PFSK-1 (cell line): ENCODE data around the gene CCDC80.

ENCODE experiments used
- FOXP2 ChIP-seq: optimal IDR thresholded peaks from 2 replicates; pipeline ENCODE3; 2011; ENCODE audit warnings: borderline replicate concordance, control low read depth, inconsistent platforms; ENCODE audit not compliant: insufficient read depth; ENCODE audit errors: extremely low read length, extremely low read depth
- POLR2AphosphoS5 ChIP-seq: IDR thresholded peaks from 2 replicates; pipeline ENCODE4 v1.6.1; 2012; ENCODE audit warnings: low read depth, mild to moderate bottlenecking, control low read depth, low read length, moderate library complexity
- REST ChIP-seq, 2 experiments: IDR thresholded peaks; 2 replicates each; pipeline versions ENCODE4 v1.6.1 to v1.8.0; 2011 to 2012; ENCODE audit warnings: low read depth in 2 of 2, low read length in 2 of 2, control low read depth in 1 of 2, inconsistent platforms in 1 of 2, mild to moderate bottlenecking in 1 of 2, moderate library complexity in 1 of 2; ENCODE audit not compliant: insufficient read depth in 1 of 2
- SIN3A ChIP-seq: IDR thresholded peaks from 2 replicates; pipeline ENCODE4 v1.6.1; 2012; ENCODE audit warnings: mild to moderate bottlenecking, low read length, moderate library complexity, borderline replicate concordance; ENCODE audit not compliant: insufficient read depth
- TAF1 ChIP-seq: IDR thresholded peaks from 2 replicates; pipeline ENCODE4 v1.6.1; 2012; ENCODE audit warnings: low read length, control low read depth, borderline replicate concordance; ENCODE audit not compliant: insufficient read depth

CCDC80 gene

GRCh38 chr3:112623213-112623612 is 17.7 kb downstream of the CCDC80 start:
- TF ChIP-seq REST (IDR thresholded peaks at IDR 0.05; ENCODE audit: insufficient read depth in 1 of 2, low read depth in 2 of 2, low read length in 2 of 2) = no peak
- TF ChIP-seq SIN3A = no peak
- no peak for TF ChIP-seq TAF1
- no peak for TF ChIP-seq POLR2AphosphoS5
- no peak for TF ChIP-seq FOXP2

GRCh38 chr3:112619295-112619694 is 21.6 kb downstream of the CCDC80 start:
- TF ChIP-seq POLR2AphosphoS5 = no peak
- TF ChIP-seq SIN3A = no peak
- TF ChIP-seq TAF1 = no peak
- TF ChIP-seq REST (IDR thresholded peaks at IDR 0.05; ENCODE audit: insufficient read depth in 1 of 2, low read depth in 2 of 2, low read length in 2 of 2) = no peak
- TF ChIP-seq FOXP2 = no peak

DNA sequence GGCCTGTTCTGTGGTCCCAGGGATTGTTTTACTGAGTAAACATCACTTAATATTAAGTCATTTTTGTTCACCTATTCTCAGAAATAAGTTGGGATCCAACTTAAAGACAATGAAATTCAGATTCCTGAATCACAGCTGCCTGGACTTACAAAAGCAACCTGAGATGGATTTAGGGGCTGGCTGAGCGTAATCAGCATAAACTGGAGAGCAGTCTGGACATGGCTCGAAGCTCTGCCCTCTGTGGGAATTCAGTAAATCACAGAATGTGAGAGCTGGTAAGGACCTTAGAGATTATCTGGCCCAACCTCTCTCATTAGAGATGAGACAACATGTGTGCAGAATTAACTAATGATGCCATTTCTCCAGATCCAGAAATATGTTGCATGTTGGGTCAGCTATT is 23.7 kb downstream of the CCDC80 start:
- TF ChIP-seq TAF1 (no peak), FOXP2 (no peak), REST (IDR thresholded peaks at IDR 0.05; ENCODE audit: insufficient read depth in 1 of 2, low read depth in 2 of 2, low read length in 2 of 2) (no peak), SIN3A (no peak), POLR2AphosphoS5 (no peak)

DNA sequence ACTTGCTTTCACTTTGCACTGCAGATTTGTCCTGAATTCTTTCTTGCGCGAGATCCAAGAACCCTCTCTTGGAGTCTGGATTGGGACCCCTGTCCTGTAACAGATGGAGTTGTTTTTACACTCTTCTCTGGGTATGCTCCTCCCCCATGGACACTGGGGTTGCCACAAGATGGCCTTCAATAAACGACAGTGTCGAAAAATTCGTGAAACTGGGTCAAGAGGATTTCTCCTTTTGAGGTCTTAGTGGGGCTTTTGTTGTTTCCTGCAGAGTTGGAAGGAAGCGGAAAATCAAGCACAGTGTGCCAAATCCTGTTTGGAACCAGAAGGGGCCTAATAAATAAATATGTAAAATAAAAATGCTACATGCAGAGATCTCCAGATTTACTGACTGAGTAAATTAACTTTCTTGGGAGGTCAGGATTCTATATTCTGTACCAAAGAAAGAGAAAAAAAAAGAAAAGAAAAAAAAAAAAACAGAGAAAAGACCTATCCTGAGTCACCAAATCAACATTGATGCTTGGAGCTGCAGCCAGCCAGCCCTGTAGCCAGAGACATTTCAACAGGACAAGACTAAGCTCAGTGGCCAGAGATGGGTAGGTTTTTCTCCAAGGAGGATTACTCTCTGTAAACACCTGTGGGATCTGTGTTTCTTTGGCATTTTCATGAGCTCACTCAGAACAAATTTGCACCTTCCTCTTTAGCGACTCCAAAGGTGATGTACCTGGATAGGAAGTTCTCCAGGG is 24.8 kb downstream of the CCDC80 start:
- TF ChIP-seq SIN3A (no peak), REST (IDR thresholded peaks at IDR 0.05; ENCODE audit: insufficient read depth in 1 of 2, low read depth in 2 of 2, low read length in 2 of 2) (no peak), TAF1 (no peak), POLR2AphosphoS5 (no peak), FOXP2 (no peak)

- TF ChIP-seq FOXP2 = no peak
- TF ChIP-seq TAF1 = no peak
- TF ChIP-seq POLR2AphosphoS5 = no peak
- TF ChIP-seq REST (IDR thresholded peaks at IDR 0.05; ENCODE audit: insufficient read depth in 1 of 2, low read depth in 2 of 2, low read length in 2 of 2) = no peak
- no peak for TF ChIP-seq SIN3A
These were observed 29.0 kb downstream of the CCDC80 start for GRCh38 chr3:112611752-112612515.
